H1 (cell line): ENCODE measurements around the gene MCC. TPM values are rescaled to one million over a fixed set of nuclear protein-coding genes. Genes with fewer than 3 reads are reported as not detected.

ENCODE experiments used
- CTCF ChIA-PET: fragments of 300-600 bp; sonication (Branson Sonifier 250); formaldehyde crosslinking; loops from one replicate; lab custom pipeline; 2021; ENCODE audit not compliant: partially characterized antibody; lab: Charles Lee
- POLR2A ChIA-PET: fragments of 300-600 bp; sonication (Branson Sonifier 250); formaldehyde crosslinking; loops from one replicate; lab custom pipeline; 2021; ENCODE audit warnings: inconsistent platforms; ENCODE audit not compliant: partially characterized antibody; lab: Charles Lee
- DNase-seq, 2 experiments: peaks; one replicate each; pipeline versions ENCODE4 v3.0.0 to v3.0.0-alpha.2; 2010 to 2022; ENCODE audit warnings: low spot score in 2 of 2, low read depth in 1 of 2, mixed read lengths in 1 of 2
- FAIRE-seq: peaks from 2 replicates; lab custom pipeline; 2011; peaks lifted over from hg19 to GRCh38; lab: Jason Lieb, UNC
- H2AFZ ChIP-seq: 2 replicates; pipeline ENCODE4 v1.8.1; 2012; ENCODE audit warnings: low read length, inconsistent platforms
- H2AK5ac ChIP-seq: 2 replicates; pipeline ENCODE4 v1.6.1; 2013; ENCODE audit warnings: low read depth, low read length
- H2BK120ac ChIP-seq: replicated peaks from 2 replicates; pipeline ENCODE3; 2013; ENCODE audit warnings: low read depth, low read length, inconsistent platforms
- H2BK12ac ChIP-seq: 2 replicates; pipeline ENCODE4 v1.6.1; 2013; ENCODE audit warnings: low read depth, low read length
- H2BK15ac ChIP-seq: 2 replicates; pipeline ENCODE4 v1.6.1; 2013; ENCODE audit warnings: low read length
- H2BK20ac ChIP-seq: 2 replicates; pipeline ENCODE4 v1.6.1; 2013; ENCODE audit warnings: low read length
- H2BK5ac ChIP-seq: 2 replicates; pipeline ENCODE4 v1.6.1; 2013; ENCODE audit warnings: low read depth, low read length
- H3K14ac ChIP-seq: 2 replicates; pipeline ENCODE4 v1.6.1; 2013; ENCODE audit warnings: inconsistent platforms; ENCODE audit not compliant: insufficient read length
- H3K18ac ChIP-seq: 2 replicates; pipeline ENCODE4 v1.6.1; 2013; ENCODE audit warnings: low read length; ENCODE audit errors: extremely low read depth
- H3K23ac ChIP-seq: 2 replicates; pipeline ENCODE4 v1.6.1; 2013; ENCODE audit warnings: inconsistent platforms; ENCODE audit not compliant: insufficient read length
- H3K23me2 ChIP-seq: 2 replicates; pipeline ENCODE4 v1.6.1; 2013; ENCODE audit warnings: low read depth, low read length
- H3K27ac ChIP-seq: 2 replicates; pipeline ENCODE4 v1.6.1; 2011; ENCODE audit warnings: low read depth, low read length, inconsistent platforms
- H3K27me3 ChIP-seq, 4 experiments: replicated peaks in 1 of 4; 1 replicate in 1 of 4; 2 replicates in 3 of 4; pipeline versions ENCODE4 v1.6.1 to v1.8.1; 2011 to 2013; ENCODE audit warnings: low read length in 3 of 4, mild to moderate bottlenecking in 3 of 4, inconsistent platforms in 2 of 4, mixed read lengths in 2 of 4, moderate library complexity in 1 of 4; ENCODE audit not compliant: control insufficient read depth in 3 of 4, insufficient read depth in 3 of 4; ENCODE audit errors: extremely low read depth in 1 of 4
- H3K36me3 ChIP-seq, 4 experiments: 2 replicates each; pipeline versions ENCODE4 v1.6.1 to v1.8.1; 2011 to 2013; ENCODE audit warnings: mild to moderate bottlenecking in 4 of 4, low read length in 3 of 4, moderate library complexity in 2 of 4, control low read depth in 1 of 4, inconsistent platforms in 1 of 4; ENCODE audit not compliant: insufficient read depth in 4 of 4, control insufficient read depth in 2 of 4
- H3K4ac ChIP-seq: replicated peaks from 2 replicates; pipeline ENCODE3; 2013; ENCODE audit warnings: low read length, low read depth, mixed read lengths, inconsistent platforms; ENCODE audit not compliant: insufficient read length
- H3K4me1 ChIP-seq, 4 experiments: replicated peaks in 1 of 4; 1 replicate in 1 of 4; 2 replicates in 3 of 4; pipeline versions ENCODE4 v1.6.1 to v1.8.1; 2011 to 2013; ENCODE audit warnings: low read length in 3 of 4, inconsistent platforms in 2 of 4, mixed read lengths in 1 of 4; ENCODE audit not compliant: insufficient read depth in 4 of 4, control insufficient read depth in 3 of 4
- H3K4me2 ChIP-seq, 2 experiments: 2 replicates each; pipeline versions ENCODE4 v1.6.1 to v1.8.1; 2011 to 2013; ENCODE audit warnings: low read depth in 2 of 2, low read length in 2 of 2, control low read depth in 1 of 2, inconsistent platforms in 1 of 2, mild to moderate bottlenecking in 1 of 2; ENCODE audit not compliant: insufficient read depth in 1 of 2
- H3K4me3 ChIP-seq, 4 experiments: fragments of 200-600, 300-600 bp in 1 of 4; sonication (generic), shearing (Covaris generic), sonication (Bioruptor Twin) in 1 of 4; 2 replicates each; pipeline versions ENCODE4 v1.5.1 to v1.8.1; 2011 to 2016; ENCODE audit warnings: low read length in 4 of 4, low read depth in 3 of 4, control low read depth in 2 of 4, inconsistent platforms in 2 of 4, mild to moderate bottlenecking in 2 of 4, mixed read lengths in 1 of 4, moderate library complexity in 1 of 4; ENCODE audit not compliant: insufficient read depth in 2 of 4; ENCODE audit errors: extremely low read depth in 1 of 4
- H3K56ac ChIP-seq: replicated peaks from 2 replicates; pipeline ENCODE3; 2013; ENCODE audit warnings: low read depth, mild to moderate bottlenecking, mixed read lengths, low read length, inconsistent platforms; ENCODE audit not compliant: insufficient read length
- H3K79me1 ChIP-seq: 2 replicates; pipeline ENCODE4 v1.6.1; 2013; ENCODE audit warnings: low read depth, low read length, control low read depth
- H3K79me2 ChIP-seq, 2 experiments: 2 replicates each; pipeline versions ENCODE4 v1.6.1 to v1.8.1; 2012 to 2013; ENCODE audit warnings: low read length in 2 of 2, mild to moderate bottlenecking in 2 of 2, inconsistent platforms in 1 of 2; ENCODE audit not compliant: insufficient read depth in 2 of 2, control insufficient read depth in 1 of 2
- H3K9ac ChIP-seq, 4 experiments: replicated peaks in 1 of 4; 1 replicate in 1 of 4; 2 replicates in 3 of 4; pipeline versions ENCODE4 v1.6.1 to v1.8.1; 2011 to 2013; ENCODE audit warnings: low read depth in 3 of 4, low read length in 3 of 4, control low read depth in 2 of 4, mild to moderate bottlenecking in 2 of 4, moderate library complexity in 2 of 4, inconsistent platforms in 1 of 4; ENCODE audit errors: extremely low read depth in 1 of 4
- H3K9me3 ChIP-seq, 2 experiments: 2 replicates each; pipeline versions ENCODE4 v1.6.1 to v1.8.1; 2012 to 2013; ENCODE audit warnings: mild to moderate bottlenecking in 2 of 2, moderate library complexity in 2 of 2, control low read depth in 1 of 2, inconsistent platforms in 1 of 2, low read depth in 1 of 2, low read length in 1 of 2, mixed read lengths in 1 of 2; ENCODE audit not compliant: insufficient read depth in 2 of 2
- H4K20me1 ChIP-seq, 2 experiments: replicated peaks in 1 of 2; 2 replicates each; pipeline versions ENCODE3 to v1.8.1; 2011 to 2013; ENCODE audit warnings: inconsistent platforms in 2 of 2, low read length in 2 of 2, mild to moderate bottlenecking in 1 of 2; ENCODE audit not compliant: insufficient read depth in 2 of 2, control insufficient read depth in 1 of 2
- H4K5ac ChIP-seq: 2 replicates; pipeline ENCODE4 v1.6.1; 2013; ENCODE audit warnings: low read length, low read depth, mixed read lengths, inconsistent platforms; ENCODE audit not compliant: insufficient read length
- H4K8ac ChIP-seq: 2 replicates; pipeline ENCODE4 v1.8.0; 2013; ENCODE audit warnings: mild to moderate bottlenecking, moderate library complexity, low read length, inconsistent platforms; ENCODE audit not compliant: insufficient read depth; ENCODE audit errors: extremely low read depth
- H4K91ac ChIP-seq: replicated peaks from 2 replicates; pipeline ENCODE3; 2013; ENCODE audit warnings: low read length, mixed read lengths, inconsistent platforms; ENCODE audit not compliant: insufficient read length
- BACH1 ChIP-seq: IDR thresholded peaks from 2 replicates; pipeline ENCODE4 v1.6.1; 2012; ENCODE audit warnings: low read length, improper control_type of control experiment
- CTCF ChIP-seq, 3 experiments: IDR thresholded peaks; 1 replicate in 2 of 3; 2 replicates in 1 of 3; pipeline versions ENCODE4 v1.5.1 to v1.6.1; 2011; ENCODE audit warnings: low read length in 3 of 3, mild to moderate bottlenecking in 3 of 3, inconsistent platforms in 2 of 3, low read depth in 1 of 3, moderate library complexity in 1 of 3; ENCODE audit not compliant: insufficient read depth in 1 of 3; ENCODE audit errors: control extremely low read depth in 1 of 3
- EZH2 ChIP-seq: fragments of 200-600 bp; sonication (generic); IDR thresholded peaks from 2 replicates; pipeline ENCODE4 v1.7.1; 2012; ENCODE audit warnings: low read depth, mild to moderate bottlenecking, moderate library complexity, low read length, inconsistent platforms; ENCODE audit not compliant: severe bottlenecking
- JUND ChIP-seq: IDR thresholded peaks from 2 replicates; pipeline ENCODE4 v1.6.1; 2011; ENCODE audit warnings: mild to moderate bottlenecking, improper control_type of control experiment, low read length
- KDM1A ChIP-seq: fragments of 200-600, 300-600 bp; sonication (generic); IDR thresholded peaks from 2 replicates; pipeline ENCODE4 v1.7.1; 2016; ENCODE audit warnings: mild to moderate bottlenecking, low read length, borderline replicate concordance
- NANOG ChIP-seq: IDR thresholded peaks from 2 replicates; pipeline ENCODE4 v1.6.1; 2011; ENCODE audit warnings: low read length, low read depth, mild to moderate bottlenecking, inconsistent platforms; ENCODE audit not compliant: insufficient read depth, poor library complexity, severe bottlenecking
- NRF1 ChIP-seq: IDR thresholded peaks from 2 replicates; pipeline ENCODE4 v1.6.1; 2011; ENCODE audit warnings: mild to moderate bottlenecking, low read depth, low read length, improper control_type of control experiment
- RFX5 ChIP-seq: IDR thresholded peaks from 2 replicates; pipeline ENCODE4 v1.6.1; 2011; ENCODE audit warnings: low read depth, low read length, improper control_type of control experiment, borderline replicate concordance
- TBP ChIP-seq: IDR thresholded peaks from 2 replicates; pipeline ENCODE4 v1.6.1; 2011; ENCODE audit warnings: low read depth, low read length, improper control_type of control experiment
- WGBS, 2 experiments: shearing (Covaris generic) in 1 of 2; methylation state at CpG; one replicate each; pipeline versions ENCODE4 v1.1.6 to v1.1.7; 2013 to 2015; ENCODE audit warnings: low lambda C conversion rate in 2 of 2, mixed read lengths in 2 of 2, inconsistent platforms in 1 of 2, low coverage in 1 of 2, missing lambda C conversion rate in 1 of 2; ENCODE audit not compliant: insufficient replicate concordance in 2 of 2, insufficient coverage in 1 of 2, insufficient read length in 1 of 2; ENCODE audit errors: extremely low coverage in 1 of 2, missing lambda C conversion rate in 1 of 2; 5-methylcytosine and 5-hydroxymethylcytosine counted together
- polyA plus RNA-seq, 7 experiments: library from polyadenylated mRNA; depleted of rRNA in 3 of 7; stranded (reverse) in 5 of 7; unstranded in 2 of 7; fragments of >200 nt in 5 of 7; fragments of 200-250 nt in 2 of 7; gene quantifications; 1 replicate in 5 of 7; 2 replicates in 1 of 7; 4 replicates in 1 of 7; pipeline versions ENCODE4 v1.2.1 to v1.2.3, GENCODE V29; 2011 to 2013; ENCODE audit warnings: missing spikeins in 2 of 7, mixed read lengths in 2 of 7
- total RNA-seq: library from RNA; stranded (reverse); fragmentation: NEBNext Ultra II Directional; extraction: Animal tissue kit (Norgen Biotek cat#: 25700); gene quantifications from 2 replicates; pipeline ENCODE4 v1.2.1, GENCODE V29; 2021

The MCC gene
- total and polyA plus RNA-seq, 2 of the 8 experiments (the other 6 are each of a cell fraction or from before 2014, with no cell fraction given), result 2.6 to 18.3 TPM

GRCh38 chr5:113278976-113279375, 209.3 kb downstream of the MCC start:
- no peak overlapping the region for H4K91ac ChIP-seq
- H2BK15ac ChIP-seq, result no peak overlapping the region
- H3K79me1 ChIP-seq, result 0 out of 2 replicates have a peak, but pooled peaks cover 5% of the 10 kb centered on the region
- no peak overlapping the region for H2AFZ ChIP-seq
- no peak overlapping the region for H3K27ac ChIP-seq
- H2BK120ac ChIP-seq, result no peak overlapping the region
- WGBS, 2 experiments, result 84% methylated on average over 4 of the region's 4 CpGs; no CpG with 5 or more reads in 1 of the 2 experiments
- H4K20me1 ChIP-seq, result no peaks in the 10 kb centered on the region
- H3K23ac ChIP-seq, result no peak overlapping the region
- no peaks in the 10 kb centered on the region for H3K36me3 ChIP-seq
- H3K4ac ChIP-seq, result no peak overlapping the region
- H4K5ac ChIP-seq, result no peak overlapping the region
- H3K79me2 ChIP-seq, result peaks cover 9 to 65% of the 10 kb centered on the region in 2 experiments
- TF ChIP-seq JUND, result no peak
- no peak for TF ChIP-seq EZH2
- TF ChIP-seq CTCF (IDR thresholded peaks at IDR 0.05; ENCODE audit: control extremely low read depth in 1 of 3, insufficient read depth in 1 of 3, low read depth in 1 of 3, low read length in 3 of 3), result no peak
- TF ChIP-seq BACH1, result no peak
- no peak for TF ChIP-seq NRF1
- TF ChIP-seq KDM1A, result no peak
- no peak for TF ChIP-seq NANOG
- TF ChIP-seq RFX5, result no peak
- TF ChIP-seq TBP, result no peak
- no peak overlapping the region for H3K9ac ChIP-seq
- H3K27me3 ChIP-seq, result no peaks in the 10 kb centered on the region
- no peak overlapping the region for H4K8ac ChIP-seq
- DNase-seq, result no peak
- ChIA-PET POLR2A (no interaction called here), CTCF (no interaction called here)
- H3K56ac ChIP-seq, result no peak overlapping the region
- no peak overlapping the region for H3K18ac ChIP-seq
- FAIRE-seq, result no peak
- H3K9me3 ChIP-seq, result no peaks in the 10 kb centered on the region
- H2BK12ac ChIP-seq, result no peak overlapping the region
- H3K14ac ChIP-seq, result no peak overlapping the region
- no peak overlapping the region for H3K4me2 ChIP-seq
- H3K4me3 ChIP-seq, result no peak overlapping the region
- no peaks in the 10 kb centered on the region for H3K23me2 ChIP-seq
- peaks cover 0 to 14% (median 11%) of the 10 kb centered on the region in 4 experiments; a peak in 5 of 7 replicates for H3K4me1 ChIP-seq
- H2BK20ac ChIP-seq, result no peak overlapping the region
- no peak overlapping the region for H2BK5ac ChIP-seq
- H2AK5ac ChIP-seq, result no peak overlapping the region
